ENCODE measurements around the gene ARID5A.

ARID5A gene

GRCh38 chr2:96548558-96549465 lies 12.3 kb downstream of the ARID5A start:
- H3K27me3 ChIP-seq (ENCODE audit: insufficient read depth, low read length, poor library complexity, severe bottlenecking), result no peaks in the 10 kb centered on the region
- H4K20me1 ChIP-seq (ENCODE audit: insufficient read depth, low read length, poor library complexity, severe bottlenecking), result peaks cover 8% of the 10 kb centered on the region
- H3K9me3 ChIP-seq (ENCODE audit: insufficient read depth, low read depth, low read length), result no peaks in the 10 kb centered on the region
- no peaks in the 10 kb centered on the region for H3F3A ChIP-seq (ENCODE audit: low read depth)
- peaks cover 6% of the 10 kb centered on the region for H3K4me1 ChIP-seq (ENCODE audit: insufficient read depth, low read length, poor library complexity, severe bottlenecking)
- no peak overlapping the region for H3K4me2 ChIP-seq (ENCODE audit: low read depth, low read length, poor library complexity, severe bottlenecking)
- H2AFZ ChIP-seq (ENCODE audit: low read length), result no peak overlapping the region
- H3K4me3 ChIP-seq (ENCODE audit: low read length, poor library complexity, severe bottlenecking), result no peak overlapping the region
- TF ChIP-seq EZH2phosphoT487 (IDR thresholded peaks at IDR 0.05; ENCODE audit: borderline replicate concordance), result no peak
- TF ChIP-seq CTCF (conservative IDR thresholded peaks at IDR 0.05; ENCODE audit: low read length), result no peak
- peaks cover 37% of the 10 kb centered on the region; the same call in 1 of the 2 replicates for H3K36me3 ChIP-seq (ENCODE audit: insufficient read depth, low read length)
- H3K79me2 ChIP-seq (ENCODE audit: insufficient read depth, low read length), result peaks cover 11% of the 10 kb centered on the region; the same call in 1 of the 2 replicates
- no peak overlapping the region for H3K9ac ChIP-seq (ENCODE audit: low read depth, low read length, poor library complexity, severe bottlenecking)
- H3K9me2 ChIP-seq (replicated peaks; ENCODE audit: low read depth, low read length), result no peaks in the 10 kb centered on the region

GRCh38 chr2:96549466-96549785 lies 12.9 kb downstream of the ARID5A start:
- Histone ChIP-seq H3K4me2 (ENCODE audit: low read depth, low read length, poor library complexity, severe bottlenecking) (no peak overlapping the region), H3K27me3 (ENCODE audit: insufficient read depth, low read length, poor library complexity, severe bottlenecking) (no peaks in the 10 kb centered on the region), H3K36me3 (ENCODE audit: insufficient read depth, low read length) (peaks cover 37% of the 10 kb centered on the region; the same call in 1 of the 2 replicates), H3K4me3 (ENCODE audit: low read length, poor library complexity, severe bottlenecking) (no peak overlapping the region), H4K20me1 (ENCODE audit: insufficient read depth, low read length, poor library complexity, severe bottlenecking) (peaks cover 8% of the 10 kb centered on the region), H3K9me2 (replicated peaks; ENCODE audit: low read depth, low read length) (no peaks in the 10 kb centered on the region), H2AFZ (ENCODE audit: low read length) (no peak overlapping the region), H3K4me1 (ENCODE audit: insufficient read depth, low read length, poor library complexity, severe bottlenecking) (peaks cover 6% of the 10 kb centered on the region), H3K9ac (ENCODE audit: low read depth, low read length, poor library complexity, severe bottlenecking) (no peak overlapping the region), H3K79me2 (ENCODE audit: insufficient read depth, low read length) (peaks cover 11% of the 10 kb centered on the region; the same call in 1 of the 2 replicates), H3F3A (ENCODE audit: low read depth) (no peaks in the 10 kb centered on the region), H3K9me3 (ENCODE audit: insufficient read depth, low read depth, low read length) (no peaks in the 10 kb centered on the region)
- no peak for TF ChIP-seq CTCF (conservative IDR thresholded peaks at IDR 0.05; ENCODE audit: low read length)
- no peak for TF ChIP-seq EZH2phosphoT487 (IDR thresholded peaks at IDR 0.05; ENCODE audit: borderline replicate concordance)

GRCh38 chr2:96549967-96550786 lies 13.6 kb downstream of the ARID5A start:
- H3K79me2 ChIP-seq (ENCODE audit: insufficient read depth, low read length), result peaks cover 10% of the 10 kb centered on the region; the same call in 1 of the 2 replicates
- peaks cover 8% of the 10 kb centered on the region for H4K20me1 ChIP-seq (ENCODE audit: insufficient read depth, low read length, poor library complexity, severe bottlenecking)
- no peak overlapping the region for H2AFZ ChIP-seq (ENCODE audit: low read length)
- H3K9me2 ChIP-seq (replicated peaks; ENCODE audit: low read depth, low read length), result no peaks in the 10 kb centered on the region
- H3K9ac ChIP-seq (ENCODE audit: low read depth, low read length, poor library complexity, severe bottlenecking), result no peak overlapping the region
- no peaks in the 10 kb centered on the region for H3F3A ChIP-seq (ENCODE audit: low read depth)
- no peak for TF ChIP-seq EZH2phosphoT487 (IDR thresholded peaks at IDR 0.05; ENCODE audit: borderline replicate concordance)
- TF ChIP-seq CTCF (conservative IDR thresholded peaks at IDR 0.05; ENCODE audit: low read length), result no peak
- no peaks in the 10 kb centered on the region for H3K27me3 ChIP-seq (ENCODE audit: insufficient read depth, low read length, poor library complexity, severe bottlenecking)
- H3K4me3 ChIP-seq (ENCODE audit: low read length, poor library complexity, severe bottlenecking), result no peak overlapping the region
- H3K4me1 ChIP-seq (ENCODE audit: insufficient read depth, low read length, poor library complexity, severe bottlenecking), result peaks cover 6% of the 10 kb centered on the region
- H3K4me2 ChIP-seq (ENCODE audit: low read depth, low read length, poor library complexity, severe bottlenecking), result no peak overlapping the region
- H3K36me3 ChIP-seq (ENCODE audit: insufficient read depth, low read length), result peaks cover 37% of the 10 kb centered on the region; the same call in 1 of the 2 replicates
- no peaks in the 10 kb centered on the region for H3K9me3 ChIP-seq (ENCODE audit: insufficient read depth, low read depth, low read length)
